Measurements from ENCODE around the gene CAMTA1.

Gene CAMTA1

GRCh38 chr1:6858596-6858995 is 73.3 kb downstream of the CAMTA1 start:
- H3K4me3 ChIP-seq (ENCODE audit: low read depth, low read length): no peak overlapping the region
- DNase-seq (ENCODE audit: low read depth): no peak
- TF ChIP-seq CTCF (IDR thresholded peaks at IDR 0.05; ENCODE audit: control insufficient read depth, extremely low read depth, insufficient read depth): no peak

- TF ChIP-seq CTCF (IDR thresholded peaks at IDR 0.05; ENCODE audit: control insufficient read depth, extremely low read depth, insufficient read depth): no peak
- H3K4me3 ChIP-seq (ENCODE audit: low read depth, low read length): no peak overlapping the region
- no peak for DNase-seq (ENCODE audit: low read depth)
Observed at GRCh38 chr1:6859415-6860343, 74.4 kb downstream of the CAMTA1 start.

- DNase-seq (ENCODE audit: low read depth): no peak
- H3K4me3 ChIP-seq (ENCODE audit: low read depth, low read length): no peak overlapping the region
- no peak for TF ChIP-seq CTCF (IDR thresholded peaks at IDR 0.05; ENCODE audit: control insufficient read depth, extremely low read depth, insufficient read depth)
Observed at GRCh38 chr1:6860401-6860800, 75.1 kb downstream of the CAMTA1 start.

GRCh38 chr1:6861075-6861724 is 75.9 kb downstream of the CAMTA1 start:
- DNase-seq (ENCODE audit: low read depth): no peak
- no peak for TF ChIP-seq CTCF (IDR thresholded peaks at IDR 0.05; ENCODE audit: control insufficient read depth, extremely low read depth, insufficient read depth)
- no peak overlapping the region for H3K4me3 ChIP-seq (ENCODE audit: low read depth, low read length)

GRCh38 chr1:6862906-6863305 is 77.7 kb downstream of the CAMTA1 start:
- no peak overlapping the region for H3K4me3 ChIP-seq (ENCODE audit: low read depth, low read length)
- TF ChIP-seq CTCF (IDR thresholded peaks at IDR 0.05; ENCODE audit: control insufficient read depth, extremely low read depth, insufficient read depth): no peak
- DNase-seq (ENCODE audit: low read depth): no peak

- no peak for TF ChIP-seq CTCF (IDR thresholded peaks at IDR 0.05; ENCODE audit: control insufficient read depth, extremely low read depth, insufficient read depth)
- DNase-seq (ENCODE audit: low read depth): no peak
- H3K4me3 ChIP-seq (ENCODE audit: low read depth, low read length): no peak overlapping the region
Observed at GRCh38 chr1:6864166-6864565, 78.9 kb downstream of the CAMTA1 start.
